HEK293T (cell line): ENCODE measurements around the gene HIPK1.

ENCODE experiments used
- ARNT ChIP-seq: fragments of 450-650 bp; IDR thresholded peaks from 2 replicates; pipeline ENCODE4 v1.6.1; 2017; ENCODE audit warnings: mild to moderate bottlenecking
- BHLHE40 ChIP-seq: fragments of 450-650 bp; IDR thresholded peaks from 2 replicates; pipeline ENCODE4 v1.6.1; 2016; ENCODE audit warnings: mild to moderate bottlenecking, moderate library complexity, borderline replicate concordance
- CTBP1 ChIP-seq: fragments of 450-650 bp; IDR thresholded peaks from 2 replicates; pipeline ENCODE4 v1.6.1; 2016; ENCODE audit warnings: borderline replicate concordance
- FOXA1 ChIP-seq: fragments of 450-650 bp; IDR thresholded peaks from 2 replicates; pipeline ENCODE4 v1.6.1; 2016; ENCODE audit warnings: mild to moderate bottlenecking
- FOXM1 ChIP-seq: fragments of 450-650 bp; IDR thresholded peaks from 2 replicates; pipeline ENCODE4 v1.6.1; 2017; ENCODE audit warnings: mild to moderate bottlenecking, borderline replicate concordance
- SP1 ChIP-seq: fragments of 450-650 bp; IDR thresholded peaks from 2 replicates; pipeline ENCODE4 v1.6.1; 2017
- ZNF384 ChIP-seq: fragments of 450-650 bp; IDR thresholded peaks from 2 replicates; pipeline ENCODE4 v1.6.1; 2016

DNA sequence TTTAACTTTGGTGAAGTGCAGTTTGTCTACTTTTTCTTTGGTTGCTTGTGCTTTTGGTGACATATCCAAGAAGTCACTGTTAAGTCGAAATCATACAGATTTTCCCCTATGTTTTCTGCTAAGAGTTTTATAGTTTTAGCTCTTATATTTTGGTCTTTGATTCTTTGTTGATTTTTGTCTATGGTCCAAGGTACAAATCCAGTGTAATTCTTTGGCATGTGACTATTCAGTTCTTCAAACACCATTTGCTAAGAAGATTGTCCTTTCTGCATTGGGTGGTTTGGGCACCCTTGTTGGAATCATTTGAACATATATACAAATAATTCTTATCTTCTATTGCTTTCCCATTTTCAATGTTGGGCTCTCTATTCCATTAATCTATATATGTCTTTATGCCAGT lies 16.2 kb downstream of the HIPK1 start:
- TF ChIP-seq CTBP1, result no peak
- no peak for TF ChIP-seq FOXM1
- no peak for TF ChIP-seq BHLHE40
- no peak for TF ChIP-seq SP1
- no peak for TF ChIP-seq ZNF384
- no peak for TF ChIP-seq FOXA1
- TF ChIP-seq ARNT, result no peak
